MV-4-11 (cell line): ENCODE data around the gene SLC4A2.
A peak's percentile ranks its signal among the peaks of the same experiment; 100 is the strongest.

ENCODE experiments used
- DNase-seq: peaks from one replicate; lab custom pipeline; 2025; lab: John Stamatoyannopoulos, UW

SLC4A2 gene

GRCh38 chr7:151093748-151094147 is 34.4 kb downstream of the SLC4A2 start:
- no peak for DNase-seq

- DNase-seq: no peak
These were observed 35.3 kb downstream of the SLC4A2 start for GRCh38 chr7:151094675-151095074.

- no peak for DNase-seq
These were observed 35.9 kb downstream of the SLC4A2 start for GRCh38 chr7:151095123-151095797.

GRCh38 chr7:151095828-151096475 is 36.6 kb downstream of the SLC4A2 start:
- no peak for DNase-seq

GRCh38 chr7:151099486-151100211 is 40.3 kb downstream of the SLC4A2 start:
- DNase-seq: no peak

- DNase-seq: no peak
These were observed 41.5 kb downstream of the SLC4A2 start for GRCh38 chr7:151100921-151101320.

GRCh38 chr7:151101621-151102396 is 42.4 kb downstream of the SLC4A2 start:
- DNase-seq: no peak

GRCh38 chr7:151102991-151103390 is 43.6 kb downstream of the SLC4A2 start:
- DNase-seq: no peak

- no peak for DNase-seq
These were observed 44.6 kb downstream of the SLC4A2 start for GRCh38 chr7:151103973-151104372.

- DNase-seq: no peak
These were observed 45.2 kb downstream of the SLC4A2 start for GRCh38 chr7:151104411-151105235.

- no peak for DNase-seq
These were observed 48.5 kb downstream of the SLC4A2 start for GRCh38 chr7:151107882-151108281.

GRCh38 chr7:151109094-151110048 is 50.0 kb downstream of the SLC4A2 start:
- DNase-seq: peak; percentile 24

GRCh38 chr7:151110236-151110940 is 51.0 kb downstream of the SLC4A2 start:
- no peak for DNase-seq

- DNase-seq: peak; percentile 19
These were observed 51.7 kb downstream of the SLC4A2 start for GRCh38 chr7:151110941-151111645.

GRCh38 chr7:151113344-151114150 is 54.2 kb downstream of the SLC4A2 start:
- no peak for DNase-seq

GRCh38 chr7:151114151-151115090 is 55.0 kb downstream of the SLC4A2 start:
- DNase-seq: no peak
